IMR-90 (cell line): ENCODE data around the gene MYPN.

ENCODE experiments used
- BHLHE40 ChIP-seq: fragments of 150-350 bp; IDR thresholded peaks from 2 replicates; pipeline ENCODE4 v1.6.1; 2016; ENCODE audit warnings: mild to moderate bottlenecking, low read depth, low read length
- CEBPB ChIP-seq: IDR thresholded peaks from 2 replicates; pipeline ENCODE4 v1.6.1; 2012; ENCODE audit warnings: low read depth, low read length, improper control_type of control experiment
- FOS ChIP-seq: fragments of 150-350 bp; IDR thresholded peaks from 2 replicates; pipeline ENCODE4 v1.6.1; 2016; ENCODE audit warnings: low read depth, low read length
- MAFK ChIP-seq: IDR thresholded peaks from 2 replicates; pipeline ENCODE4 v1.6.1; 2012; ENCODE audit warnings: low read depth, low read length, improper control_type of control experiment
- MAZ ChIP-seq: IDR thresholded peaks from 2 replicates; pipeline ENCODE4 v1.6.1; 2012; ENCODE audit warnings: low read depth, mild to moderate bottlenecking, low read length, improper control_type of control experiment, moderate library complexity, borderline replicate concordance
- MXI1 ChIP-seq: IDR thresholded peaks from 2 replicates; pipeline ENCODE4 v1.6.1; 2012; ENCODE audit warnings: low read depth, mild to moderate bottlenecking, low read length, moderate library complexity, borderline replicate concordance
- NFE2L2 ChIP-seq: fragments of 150-350 bp; IDR thresholded peaks from 2 replicates; pipeline ENCODE4 v1.6.1; 2016; ENCODE audit warnings: low read depth, mild to moderate bottlenecking, low read length
- POLR2A ChIP-seq: IDR thresholded peaks from 2 replicates; pipeline ENCODE4 v1.6.1; 2012; ENCODE audit warnings: mild to moderate bottlenecking, low read depth, low read length
- RAD21 ChIP-seq: IDR thresholded peaks from 2 replicates; pipeline ENCODE4 v1.6.1; 2012; ENCODE audit warnings: low read length, improper control_type of control experiment
- RCOR1 ChIP-seq: IDR thresholded peaks from 2 replicates; pipeline ENCODE4 v1.6.1; 2012; ENCODE audit warnings: mild to moderate bottlenecking, low read length, improper control_type of control experiment; ENCODE audit not compliant: insufficient replicate concordance
- RFX5 ChIP-seq: IDR thresholded peaks from 2 replicates; pipeline ENCODE4 v1.8.0; 2012; ENCODE audit warnings: low read depth, mild to moderate bottlenecking, low read length, moderate library complexity
- SMC3 ChIP-seq: fragments of 150-350 bp; IDR thresholded peaks from 2 replicates; pipeline ENCODE4 v1.6.1; 2016; ENCODE audit warnings: low read depth, mild to moderate bottlenecking, antibody characterized with exemption, low read length, moderate library complexity
- TF ChIP-seq, protein P1 (sequence below): conservative IDR thresholded peaks from 2 replicates; pipeline ENCODE4 v1.5.1; 2012; ENCODE audit warnings: mild to moderate bottlenecking, low read depth, low read length, improper control_type of control experiment
- TF ChIP-seq, protein P2 (sequence below): fragments of 150-350 bp; IDR thresholded peaks from 2 replicates; pipeline ENCODE4 v1.6.1; 2017; ENCODE audit warnings: mild to moderate bottlenecking, antibody characterized with exemption, low read length, low read depth

- TF ChIP-seq, protein P1, sequence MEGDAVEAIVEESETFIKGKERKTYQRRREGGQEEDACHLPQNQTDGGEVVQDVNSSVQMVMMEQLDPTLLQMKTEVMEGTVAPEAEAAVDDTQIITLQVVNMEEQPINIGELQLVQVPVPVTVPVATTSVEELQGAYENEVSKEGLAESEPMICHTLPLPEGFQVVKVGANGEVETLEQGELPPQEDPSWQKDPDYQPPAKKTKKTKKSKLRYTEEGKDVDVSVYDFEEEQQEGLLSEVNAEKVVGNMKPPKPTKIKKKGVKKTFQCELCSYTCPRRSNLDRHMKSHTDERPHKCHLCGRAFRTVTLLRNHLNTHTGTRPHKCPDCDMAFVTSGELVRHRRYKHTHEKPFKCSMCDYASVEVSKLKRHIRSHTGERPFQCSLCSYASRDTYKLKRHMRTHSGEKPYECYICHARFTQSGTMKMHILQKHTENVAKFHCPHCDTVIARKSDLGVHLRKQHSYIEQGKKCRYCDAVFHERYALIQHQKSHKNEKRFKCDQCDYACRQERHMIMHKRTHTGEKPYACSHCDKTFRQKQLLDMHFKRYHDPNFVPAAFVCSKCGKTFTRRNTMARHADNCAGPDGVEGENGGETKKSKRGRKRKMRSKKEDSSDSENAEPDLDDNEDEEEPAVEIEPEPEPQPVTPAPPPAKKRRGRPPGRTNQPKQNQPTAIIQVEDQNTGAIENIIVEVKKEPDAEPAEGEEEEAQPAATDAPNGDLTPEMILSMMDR: no peak
- no peak for TF ChIP-seq POLR2A
- no peak for TF ChIP-seq BHLHE40
- no peak for TF ChIP-seq RCOR1
- no peak for TF ChIP-seq RAD21
- no peak for TF ChIP-seq SMC3
- no peak for TF ChIP-seq RFX5
- no peak for TF ChIP-seq CEBPB
- TF ChIP-seq, protein P2, sequence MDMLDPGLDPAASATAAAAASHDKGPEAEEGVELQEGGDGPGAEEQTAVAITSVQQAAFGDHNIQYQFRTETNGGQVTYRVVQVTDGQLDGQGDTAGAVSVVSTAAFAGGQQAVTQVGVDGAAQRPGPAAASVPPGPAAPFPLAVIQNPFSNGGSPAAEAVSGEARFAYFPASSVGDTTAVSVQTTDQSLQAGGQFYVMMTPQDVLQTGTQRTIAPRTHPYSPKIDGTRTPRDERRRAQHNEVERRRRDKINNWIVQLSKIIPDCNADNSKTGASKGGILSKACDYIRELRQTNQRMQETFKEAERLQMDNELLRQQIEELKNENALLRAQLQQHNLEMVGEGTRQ: no peak
- TF ChIP-seq MXI1: no peak
- no peak for TF ChIP-seq FOS
- TF ChIP-seq MAFK: no peak
- TF ChIP-seq MAZ: no peak
- no peak for TF ChIP-seq NFE2L2
These were observed 18.7 kb upstream of the MYPN start for GRCh38 chr10:68090586-68090985.
